HG02973 (cell line): Measurements from ENCODE around the gene FAM234A.

ENCODE experiments used
- ATAC-seq: cut with Tn5 transposase; IDR thresholded peaks from one replicate; pipeline ENCODE4 v1.9.1; 2021; ENCODE audit warnings: moderate library complexity; ENCODE audit not compliant: unreplicated experiment

The FAM234A gene

GRCh38 chr16:280005-280460, 45.4 kb downstream of the FAM234A start:
- ATAC-seq: no peak

- no peak for ATAC-seq
These were observed 45.9 kb downstream of the FAM234A start, which contains the start of gene ARHGDIG for GRCh38 chr16:280552-280951. Gene ARHGDIG, plus strand, starts transcription at chr16:280591. Its CDS starts 90 bp downstream, at chr16:280681.

- no peak for ATAC-seq
These were observed 46.5 kb downstream of the FAM234A start for GRCh38 chr16:280991-281659.

- no peak for ATAC-seq
These were observed 47.1 kb downstream of the FAM234A start for GRCh38 chr16:281660-282255.

GRCh38 chr16:282491-282890, 47.9 kb downstream of the FAM234A start:
- ATAC-seq: no peak

GRCh38 chr16:283033-283805, 48.6 kb downstream of the FAM234A start, which contains the start of gene PDIA2:
Gene PDIA2, plus strand, starts transcription at chr16:283164. Its CDS starts 6 bp downstream, at chr16:283170.
- no peak for ATAC-seq

- ATAC-seq: no peak
These were observed 49.8 kb downstream of the FAM234A start for GRCh38 chr16:284204-285120.

- ATAC-seq: no peak
These were observed 50.8 kb downstream of the FAM234A start for GRCh38 chr16:285146-286055.

GRCh38 chr16:286491-287297, 52.1 kb downstream of the FAM234A start:
- ATAC-seq: no peak

GRCh38 chr16:287298-287811, 52.7 kb downstream of the FAM234A start:
- ATAC-seq: no peak

- ATAC-seq: no peak
These were observed 53.6 kb downstream of the FAM234A start for GRCh38 chr16:287981-288920.

- no peak for ATAC-seq
These were observed 54.9 kb downstream of the FAM234A start for GRCh38 chr16:289395-289997.

- no peak for ATAC-seq
These were observed 55.5 kb downstream of the FAM234A start for GRCh38 chr16:290015-290680.

GRCh38 chr16:290681-291405, 56.2 kb downstream of the FAM234A start:
- ATAC-seq: no peak

GRCh38 chr16:291539-291938, 56.9 kb downstream of the FAM234A start:
- ATAC-seq: no peak
